Measurements from ENCODE around the gene PLEK.

GRCh38 chr2:68366083-68366560 is 1.0 kb downstream of the PLEK start:
- TF ChIP-seq CTCF (IDR thresholded peaks at IDR 0.05) (no peak), POLR2A (IDR thresholded peaks at IDR 0.05) (no peak)
